GM12878 (cell line): ENCODE data around the gene TEC. TPM values are rescaled to one million over a fixed set of nuclear protein-coding genes. Genes with fewer than 3 reads are reported as not detected.

Experiments
- ATAC-seq: fragments of 200-7000 bp; cut with Tn5 transposase; 3 replicates; pipeline ENCODE4 v1.9.1; 2020; ENCODE audit warnings: mild to moderate bottlenecking, moderate library complexity
- BruUV-seq: library from RNA; stranded (reverse); fragments of 400-500 nt; replicated peaks from 2 replicates; lab custom pipeline; 2021; lab: Mats Ljungman, UMichigan
- CTCF ChIA-PET: fragments of 300-600 bp; sonication (Branson Sonifier 250); formaldehyde crosslinking; extraction: SDS; loops from one replicate; lab custom pipeline; 2021; ENCODE audit warnings: inconsistent platforms; lab: Yijun Ruan, JAX
- POLR2A ChIA-PET: fragments of 350-600 bp; formaldehyde crosslinking; extraction: SDS; loops from one replicate; lab custom pipeline; 2021; ENCODE audit warnings: inconsistent platforms; lab: Charles Lee
- RAD21 ChIA-PET: fragments of 300-600 bp; sonication (Branson Sonifier 250); formaldehyde crosslinking; loops from one replicate; lab custom pipeline; 2023; ENCODE audit warnings: antibody characterized with exemption; ENCODE audit not compliant: unreplicated experiment; lab: Charles Lee
- SMC1A ChIA-PET: fragments of 300-600 bp; sonication (Branson Sonifier 250); formaldehyde crosslinking; loops from one replicate; lab custom pipeline; 2023; ENCODE audit not compliant: unreplicated experiment, uncharacterized antibody; lab: Charles Lee
- DNase-seq: peaks from one replicate; pipeline ENCODE4 v3.0.0-alpha.2; 2011; ENCODE audit warnings: low read depth, low spot score
- FAIRE-seq: peaks from 3 replicates; lab custom pipeline; 2011; peaks lifted over from hg19 to GRCh38; lab: Jason Lieb, UNC
- H2AFZ ChIP-seq: 2 replicates; pipeline ENCODE4 v1.6.0; 2011; ENCODE audit warnings: low read depth, low read length, control low read depth; ENCODE audit not compliant: control insufficient read depth
- H3K27ac ChIP-seq: 2 replicates; pipeline ENCODE4 v1.5.1; 2011; ENCODE audit warnings: control low read depth; ENCODE audit not compliant: control insufficient read depth, insufficient read depth
- H3K27me3 ChIP-seq, 2 experiments: replicated peaks in 1 of 2; 2 replicates each; pipeline versions ENCODE4 v1.6.0 to v1.6.1; 2011; ENCODE audit warnings: low read length in 1 of 2; ENCODE audit not compliant: control insufficient read depth in 2 of 2, insufficient read depth in 2 of 2
- H3K36me3 ChIP-seq, 2 experiments: 2 replicates each; pipeline ENCODE4 v1.5.1; 2011; ENCODE audit warnings: low read length in 1 of 2; ENCODE audit not compliant: control insufficient read depth in 2 of 2, insufficient read depth in 2 of 2
- H3K4me1 ChIP-seq: 2 replicates; pipeline ENCODE4 v1.6.1; 2011; ENCODE audit warnings: mild to moderate bottlenecking, low read length, moderate library complexity, mixed read lengths; ENCODE audit not compliant: control insufficient read depth, insufficient read depth
- H3K4me2 ChIP-seq: 2 replicates; pipeline ENCODE4 v1.6.0; 2011; ENCODE audit warnings: control low read depth; ENCODE audit not compliant: control insufficient read depth, insufficient read depth
- H3K4me3 ChIP-seq: fragments of 200-600 bp; sonication (generic); 2 replicates; pipeline ENCODE4 v1.5.1; 2016
- H3K79me2 ChIP-seq: 2 replicates; pipeline ENCODE4 v1.6.0; 2011; ENCODE audit warnings: low read length; ENCODE audit not compliant: control insufficient read depth, insufficient read depth
- H3K9ac ChIP-seq: 2 replicates; pipeline ENCODE4 v1.8.0; 2011; ENCODE audit warnings: low read length, control low read depth, mixed read lengths; ENCODE audit not compliant: control insufficient read depth, insufficient read depth
- H3K9me3 ChIP-seq: replicated peaks from 3 replicates; pipeline ENCODE4 v1.5.1; 2011; ENCODE audit warnings: mild to moderate bottlenecking, low read length; ENCODE audit not compliant: control insufficient read depth, insufficient read depth
- H4K20me1 ChIP-seq: 2 replicates; pipeline ENCODE4 v1.6.0; 2011; ENCODE audit not compliant: control insufficient read depth, insufficient read depth
- ASH2L ChIP-seq: fragments of 300-600, 200-600 bp; sonication (generic); IDR thresholded peaks from 2 replicates; pipeline ENCODE4 v1.6.1; 2017; ENCODE audit warnings: low read depth, mild to moderate bottlenecking, borderline replicate concordance
- BACH1 ChIP-seq: fragments of 450-650 bp; IDR thresholded peaks from 2 replicates; pipeline ENCODE4 v1.6.1; 2017; ENCODE audit warnings: mild to moderate bottlenecking, borderline replicate concordance
- EED ChIP-seq: sonication (generic); IDR thresholded peaks from 2 replicates; pipeline ENCODE4 v1.6.1; 2016; ENCODE audit warnings: antibody characterized with exemption, low read depth
- HCFC1 ChIP-seq: fragments of 150-350 bp; IDR thresholded peaks from 2 replicates; pipeline ENCODE4 v1.6.1; 2014; ENCODE audit warnings: low read length
- HDAC2 ChIP-seq: fragments of 200-600 bp; sonication (generic); IDR thresholded peaks from 2 replicates; pipeline ENCODE4 v1.6.1; 2017
- MTA3 ChIP-seq: IDR thresholded peaks from 2 replicates; pipeline ENCODE4 v1.6.1; 2012; ENCODE audit warnings: low read length, inconsistent platforms, borderline replicate concordance
- NFXL1 ChIP-seq: fragments of 450-650 bp; IDR thresholded peaks from 2 replicates; pipeline ENCODE4 v1.6.1; 2017; ENCODE audit warnings: antibody characterized with exemption, mild to moderate bottlenecking, borderline replicate concordance
- NFYB ChIP-seq: IDR thresholded peaks from 2 replicates; pipeline ENCODE4 v1.6.1; 2011; ENCODE audit warnings: low read depth, mild to moderate bottlenecking, low read length, improper control_type of control experiment, moderate library complexity; ENCODE audit not compliant: insufficient read depth
- POLR2AphosphoS2 ChIP-seq: IDR thresholded peaks from 2 replicates; pipeline ENCODE4 v1.6.1; 2011; ENCODE audit warnings: low read depth, mild to moderate bottlenecking, low read length, improper control_type of control experiment, moderate library complexity
- RAD51 ChIP-seq: fragments of 450-650 bp; IDR thresholded peaks from 2 replicates; pipeline ENCODE4 v1.6.1; 2016; ENCODE audit warnings: moderate library complexity, mild to moderate bottlenecking, inconsistent platforms
- RBBP5 ChIP-seq: fragments of 200-600 bp; sonication (generic); conservative IDR thresholded peaks from 2 replicates; pipeline ENCODE4 v1.6.1; 2016
- SIX5 ChIP-seq: IDR thresholded peaks from 2 replicates; pipeline ENCODE4 v1.6.1; 2011; ENCODE audit warnings: mild to moderate bottlenecking, low read depth, low read length, moderate library complexity; ENCODE audit not compliant: severe bottlenecking
- SPI1 ChIP-seq: IDR thresholded peaks from 2 replicates; pipeline ENCODE4 v1.6.1; 2011; ENCODE audit warnings: low read depth, mild to moderate bottlenecking, low read length, moderate library complexity, borderline replicate concordance; ENCODE audit not compliant: insufficient read depth
- SREBF2 ChIP-seq: IDR thresholded peaks from 2 replicates; pipeline ENCODE4 v1.6.1; 2012; ENCODE audit warnings: mild to moderate bottlenecking, low read length
- ZNF24 ChIP-seq: fragments of 450-650 bp; IDR thresholded peaks from 2 replicates; pipeline ENCODE4 v1.6.1; 2017; ENCODE audit warnings: antibody characterized with exemption, mild to moderate bottlenecking
- WGBS: methylation state at CpG from one replicate; pipeline ENCODE4 v1.1.6; 2016; ENCODE audit warnings: low lambda C conversion rate; ENCODE audit not compliant: insufficient replicate concordance, insufficient coverage; ENCODE audit errors: missing lambda C conversion rate; 5-methylcytosine and 5-hydroxymethylcytosine counted together
- in situ Hi-C: fragments of 300-500 bp; cut with MboI; formaldehyde crosslinking; loops from 9 replicates; pipeline ENCODE4 v1.14.3; 2018; ENCODE audit warnings: mixed read lengths
- intact Hi-C: fragments of 100-400 bp; cut with micrococcal nuclease; formaldehyde crosslinking; loops from one replicate; pipeline ENCODE4 v1.14.2; 2022; ENCODE audit not compliant: unreplicated experiment
- polyA plus RNA-seq, 11 experiments: library from polyadenylated mRNA; depleted of rRNA in 4 of 11; unstranded in 6 of 11; stranded (reverse) in 5 of 11; fragments of >200 nt; fragmentation: Nextera tagmentation in 4 of 11; fragmentation: Illumina TruSeq in 1 of 11; extraction: Ambion mirVana in 4 of 11; extraction: Trizol in 1 of 11; gene quantifications; 1 replicate in 1 of 11; 2 replicates in 10 of 11; pipeline versions ENCODE4 v1.2.1 to v1.2.3, GENCODE V29; 2011 to 2016; ENCODE audit warnings: inconsistent platforms in 2 of 11, missing spikeins in 2 of 11, low read depth in 1 of 11
- total RNA-seq, 4 experiments: library from RNA; depleted of rRNA in 3 of 4; stranded (reverse); fragments of >200 nt in 3 of 4; fragmentation: Illumina TruSeq in 1 of 4; extraction: Trizol in 1 of 4; gene quantifications; 2 replicates each; pipeline versions ENCODE4 v1.2.1 to v1.2.3, GENCODE V29; 2013 to 2021
- TF ChIP-seq, protein P1 (sequence below): IDR thresholded peaks from 2 replicates; pipeline ENCODE4 v1.6.1; 2011; ENCODE audit warnings: mild to moderate bottlenecking, low read depth, low read length, moderate library complexity; ENCODE audit not compliant: insufficient replicate concordance
- TF ChIP-seq, protein P2 (sequence below): IDR thresholded peaks from 2 replicates; pipeline ENCODE4 v1.6.1; 2012; ENCODE audit warnings: low read length, inconsistent platforms
- TF ChIP-seq, protein P3 (sequence below): fragments of 450-650 bp; IDR thresholded peaks from 2 replicates; pipeline ENCODE4 v1.6.1; 2014; ENCODE audit warnings: mild to moderate bottlenecking

Gene TEC
- total and polyA plus RNA-seq, 10 of the 15 experiments (the other 5 are each of a cell fraction or from before 2014, with no cell fraction given), result 7.4 to 27.2 (median 17.1) TPM

DNA sequence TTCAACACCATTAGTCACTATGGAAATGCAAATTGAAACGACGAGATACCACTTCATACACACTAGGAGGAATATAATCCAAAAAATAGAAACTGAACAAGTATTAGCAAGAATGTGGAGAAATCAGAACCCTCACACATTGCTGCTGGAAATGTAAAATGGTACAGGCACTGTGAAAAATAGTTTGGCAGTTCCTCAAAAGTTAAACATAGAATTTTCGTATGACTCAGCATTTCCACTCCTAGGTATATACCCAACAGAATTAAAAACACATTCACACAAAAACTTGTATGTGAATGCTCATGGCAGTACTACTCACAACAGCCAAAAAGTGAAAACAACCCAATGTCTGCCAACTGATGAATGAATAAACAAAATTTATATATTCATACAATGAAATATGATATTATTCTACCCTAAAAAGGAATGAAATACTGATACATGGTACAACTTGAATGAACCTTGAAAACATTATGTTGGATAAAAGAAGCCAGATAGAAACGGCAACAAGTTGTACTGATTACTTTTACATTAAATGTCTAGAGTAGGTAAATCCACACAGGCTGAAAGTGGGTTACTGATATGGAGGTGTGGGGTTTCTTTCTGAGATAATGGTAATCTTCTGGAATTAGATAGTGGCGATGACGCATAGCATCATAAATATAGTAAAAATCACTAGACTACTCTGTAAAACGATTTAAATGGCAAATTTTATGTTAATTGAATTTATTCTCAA lies 22.3 kb downstream of the TEC start:
- no peaks in the 10 kb centered on the region for H4K20me1 ChIP-seq
- no peaks in the 10 kb centered on the region; a peak in 1 of 4 replicates for H3K36me3 ChIP-seq
- 37% methylated on average over 7 of the region's 7 CpGs for WGBS
- ChIA-PET POLR2A (interaction anchor here (1.0 to 2.8 kb wide), 2 partner anchors 19 to 52 kb away, joined by 3 to 11 read pairs; no protein-coding TSS in a partner anchor), RAD21 (interaction anchor here (1.9 to 3.0 kb wide), 2 partner anchors 35 to 59 kb away, joined by 4 to 15 read pairs; no protein-coding TSS in a partner anchor), CTCF (interaction anchor here (1.2 kb wide), 1 partner anchor 38 kb away, joined by 3 read pairs; no protein-coding TSS in a partner anchor), SMC1A (interaction anchor here (0.9 to 3.8 kb wide), 6 partner anchors 12 to 52 kb away, joined by 3 to 36 read pairs (median 10); no protein-coding TSS in a partner anchor)
- H3K9me3 ChIP-seq, result peaks cover 7% of the 10 kb centered on the region; the same call in 2 of the 3 replicates
- no peak overlapping the region for H2AFZ ChIP-seq
- peaks cover 95% of the 10 kb centered on the region for H3K79me2 ChIP-seq
- ATAC-seq, result peak; percentile 74
- H3K27me3 ChIP-seq, result no peaks in the 10 kb centered on the region
- peaks cover 28% of the 10 kb centered on the region for H3K4me1 ChIP-seq
- BruUV-seq, result no TSS peak
- intact Hi-C loops (loop anchor here (2.0 kb wide), 1 partner anchor 21 kb away; the partner anchor contains the start of gene TEC), in situ Hi-C loops (no loop called here)
- 0 out of 2 replicates have a peak overlapping the region, but pooled peaks have one; percentile 25 for H3K4me3 ChIP-seq
- H3K4me2 ChIP-seq, result peak overlapping the region; percentile 40
- H3K9ac ChIP-seq, result no peak overlapping the region
- no peak for FAIRE-seq
- H3K27ac ChIP-seq, result peak overlapping the region; percentile 79
- peak; percentile 51 for DNase-seq
- TF ChIP-seq NFYB, result no peak
- TF ChIP-seq RBBP5, result no peak
- peak; percentile 45; the same call in 1 of the 2 replicates for TF ChIP-seq MTA3
- TF ChIP-seq NFXL1, result no peak
- TF ChIP-seq SPI1, result peak; percentile 88
- TF ChIP-seq ZNF24, result no peak
- TF ChIP-seq POLR2AphosphoS2, result no peak
- TF ChIP-seq BACH1, result peak; percentile 98
- TF ChIP-seq ASH2L, result no peak
- TF ChIP-seq, protein P1, sequence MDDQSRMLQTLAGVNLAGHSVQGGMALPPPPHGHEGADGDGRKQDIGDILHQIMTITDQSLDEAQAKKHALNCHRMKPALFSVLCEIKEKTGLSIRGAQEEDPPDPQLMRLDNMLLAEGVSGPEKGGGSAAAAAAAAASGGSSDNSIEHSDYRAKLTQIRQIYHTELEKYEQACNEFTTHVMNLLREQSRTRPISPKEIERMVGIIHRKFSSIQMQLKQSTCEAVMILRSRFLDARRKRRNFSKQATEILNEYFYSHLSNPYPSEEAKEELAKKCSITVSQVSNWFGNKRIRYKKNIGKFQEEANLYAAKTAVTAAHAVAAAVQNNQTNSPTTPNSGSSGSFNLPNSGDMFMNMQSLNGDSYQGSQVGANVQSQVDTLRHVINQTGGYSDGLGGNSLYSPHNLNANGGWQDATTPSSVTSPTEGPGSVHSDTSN, result no peak
- TF ChIP-seq, protein P2, sequence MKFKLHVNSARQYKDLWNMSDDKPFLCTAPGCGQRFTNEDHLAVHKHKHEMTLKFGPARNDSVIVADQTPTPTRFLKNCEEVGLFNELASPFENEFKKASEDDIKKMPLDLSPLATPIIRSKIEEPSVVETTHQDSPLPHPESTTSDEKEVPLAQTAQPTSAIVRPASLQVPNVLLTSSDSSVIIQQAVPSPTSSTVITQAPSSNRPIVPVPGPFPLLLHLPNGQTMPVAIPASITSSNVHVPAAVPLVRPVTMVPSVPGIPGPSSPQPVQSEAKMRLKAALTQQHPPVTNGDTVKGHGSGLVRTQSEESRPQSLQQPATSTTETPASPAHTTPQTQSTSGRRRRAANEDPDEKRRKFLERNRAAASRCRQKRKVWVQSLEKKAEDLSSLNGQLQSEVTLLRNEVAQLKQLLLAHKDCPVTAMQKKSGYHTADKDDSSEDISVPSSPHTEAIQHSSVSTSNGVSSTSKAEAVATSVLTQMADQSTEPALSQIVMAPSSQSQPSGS, result peak; percentile 55; the same call in 1 of the 2 replicates
- no peak for TF ChIP-seq EED
- TF ChIP-seq, protein P3, sequence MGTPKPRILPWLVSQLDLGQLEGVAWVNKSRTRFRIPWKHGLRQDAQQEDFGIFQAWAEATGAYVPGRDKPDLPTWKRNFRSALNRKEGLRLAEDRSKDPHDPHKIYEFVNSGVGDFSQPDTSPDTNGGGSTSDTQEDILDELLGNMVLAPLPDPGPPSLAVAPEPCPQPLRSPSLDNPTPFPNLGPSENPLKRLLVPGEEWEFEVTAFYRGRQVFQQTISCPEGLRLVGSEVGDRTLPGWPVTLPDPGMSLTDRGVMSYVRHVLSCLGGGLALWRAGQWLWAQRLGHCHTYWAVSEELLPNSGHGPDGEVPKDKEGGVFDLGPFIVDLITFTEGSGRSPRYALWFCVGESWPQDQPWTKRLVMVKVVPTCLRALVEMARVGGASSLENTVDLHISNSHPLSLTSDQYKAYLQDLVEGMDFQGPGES, result no peak
- no peak for TF ChIP-seq HCFC1
- TF ChIP-seq RAD51, result no peak
- TF ChIP-seq SREBF2, result no peak
- no peak for TF ChIP-seq SIX5
- TF ChIP-seq HDAC2, result no peak
